Gastrocnemius medialis (tissue), 4 donors: ENCODE measurements around the gene SYNJ2. TPM values are rescaled to one million over a fixed set of nuclear protein-coding genes. Genes with fewer than 3 reads are reported as not detected.

Source experiments
- ATAC-seq, 2 donors: fragments of 150-250 bp; one replicate each; pipeline ENCODE4 v1.9.1; 2016
- DNase-seq, 2 donors: peaks; one replicate each; pipeline ENCODE4 v3.0.0-alpha.2; 2019
- H3K27ac ChIP-seq, 4 donors: fragments of 200-600 bp; sonication (generic); 1 replicate in 1 of 4; 2 replicates in 3 of 4; pipeline ENCODE4 v1.5.1; 2016 to 2018; ENCODE audit warnings: mild to moderate bottlenecking in 2 of 4, moderate library complexity in 1 of 4
- H3K27me3 ChIP-seq, 3 donors: fragments of 200-600 bp; sonication (generic) in 2 of 3; 1 replicate in 1 of 3; 2 replicates in 2 of 3; pipeline versions ENCODE4 v1.5.1 to v1.6.0; 2016 to 2019; ENCODE audit warnings: mild to moderate bottlenecking in 1 of 3, moderate library complexity in 1 of 3
- H3K36me3 ChIP-seq, 2 donors: fragments of 200-600 bp; sonication (generic) in 1 of 2; one replicate each; pipeline ENCODE4 v1.5.1; 2017 to 2018
- H3K4me1 ChIP-seq, 2 donors: fragments of 200-600 bp; sonication (generic) in 1 of 2; one replicate each; pipeline ENCODE4 v1.5.1; 2016 to 2017; ENCODE audit warnings: mild to moderate bottlenecking in 2 of 2
- H3K4me3 ChIP-seq, 4 donors: fragments of 200-600 bp; sonication (generic) in 3 of 4; 1 replicate in 1 of 4; 2 replicates in 3 of 4; pipeline ENCODE4 v1.5.1; 2016 to 2019; ENCODE audit warnings: mild to moderate bottlenecking in 2 of 4
- H3K9me3 ChIP-seq, 3 donors: fragments of 200-600 bp; sonication (generic) in 2 of 3; 1 replicate in 1 of 3; 2 replicates in 2 of 3; pipeline ENCODE4 v1.5.1; 2016 to 2019
- POLR2A ChIP-seq, 2 donors: fragments of 450-650 bp; IDR thresholded peaks; one replicate each; pipeline ENCODE4 v1.6.1; 2017; ENCODE audit warnings: antibody characterized with exemption in 2 of 2, mild to moderate bottlenecking in 2 of 2, moderate library complexity in 2 of 2
- in situ Hi-C, 4 donors: fragments of 200-750 bp; cut with MboI; loops; one replicate each; pipeline versions ENCODE4 v1.15.0 to v1.8.0; 2017; ENCODE audit warnings: low sequenced_read_pairs in 4 of 4
- intact Hi-C: fragments of 100-400 bp; cut with DNase I; formaldehyde crosslinking; loops from one replicate; pipeline ENCODE4 v1.15.1; 2023; ENCODE audit warnings: low total_unique reads
- total RNA-seq, 4 donors: library from RNA; depleted of rRNA; stranded (reverse); fragments of >200 nt; gene quantifications; one replicate each; pipeline versions ENCODE4 v1.1.0 to v1.2.3, GENCODE V29; 2016
- TF ChIP-seq, protein P1 (sequence below), 5 experiments: fragments of 450-650 bp in 3 of 5; fragments of 200-600 bp in 2 of 5; sonication (generic) in 2 of 5; IDR thresholded peaks in 4 of 5; conservative IDR thresholded peaks in 1 of 5; 1 replicate in 4 of 5; 2 replicates in 1 of 5; pipeline ENCODE4 v1.5.1; 2016 to 2019; ENCODE audit warnings: antibody characterized with exemption in 5 of 5, mild to moderate bottlenecking in 3 of 5, moderate library complexity in 3 of 5

The SYNJ2 gene
- total RNA-seq, 4 donors from 2014 or later: 3.9 to 17.0 (median 7.0) TPM

- no peak for TF ChIP-seq POLR2A (IDR thresholded peaks at IDR 0.05)
- TF ChIP-seq, protein P1, sequence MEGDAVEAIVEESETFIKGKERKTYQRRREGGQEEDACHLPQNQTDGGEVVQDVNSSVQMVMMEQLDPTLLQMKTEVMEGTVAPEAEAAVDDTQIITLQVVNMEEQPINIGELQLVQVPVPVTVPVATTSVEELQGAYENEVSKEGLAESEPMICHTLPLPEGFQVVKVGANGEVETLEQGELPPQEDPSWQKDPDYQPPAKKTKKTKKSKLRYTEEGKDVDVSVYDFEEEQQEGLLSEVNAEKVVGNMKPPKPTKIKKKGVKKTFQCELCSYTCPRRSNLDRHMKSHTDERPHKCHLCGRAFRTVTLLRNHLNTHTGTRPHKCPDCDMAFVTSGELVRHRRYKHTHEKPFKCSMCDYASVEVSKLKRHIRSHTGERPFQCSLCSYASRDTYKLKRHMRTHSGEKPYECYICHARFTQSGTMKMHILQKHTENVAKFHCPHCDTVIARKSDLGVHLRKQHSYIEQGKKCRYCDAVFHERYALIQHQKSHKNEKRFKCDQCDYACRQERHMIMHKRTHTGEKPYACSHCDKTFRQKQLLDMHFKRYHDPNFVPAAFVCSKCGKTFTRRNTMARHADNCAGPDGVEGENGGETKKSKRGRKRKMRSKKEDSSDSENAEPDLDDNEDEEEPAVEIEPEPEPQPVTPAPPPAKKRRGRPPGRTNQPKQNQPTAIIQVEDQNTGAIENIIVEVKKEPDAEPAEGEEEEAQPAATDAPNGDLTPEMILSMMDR (IDR thresholded peaks at IDR 0.05 in 4 of 5, conservative IDR thresholded peaks at IDR 0.05 in 1 of 5): no peak
- H3K4me3 ChIP-seq: no peak overlapping the region
- no peak for ATAC-seq
- in situ Hi-C loops: no loop called here
- no peaks in the 10 kb centered on the region for H3K9me3 ChIP-seq
- H3K27ac ChIP-seq: no peak overlapping the region
- H3K36me3 ChIP-seq: peaks cover 0 to 83% of the 10 kb centered on the region in 2 donors
- intact Hi-C loops: no loop called here
- H3K27me3 ChIP-seq: no peaks in the 10 kb centered on the region
- DNase-seq: no peak
- H3K4me1 ChIP-seq: peaks cover 3 to 11% of the 10 kb centered on the region in 2 donors
Measured at GRCh38 chr6:157941101-157941863, 40.4 kb upstream of the SYNJ2 start.

DNA sequence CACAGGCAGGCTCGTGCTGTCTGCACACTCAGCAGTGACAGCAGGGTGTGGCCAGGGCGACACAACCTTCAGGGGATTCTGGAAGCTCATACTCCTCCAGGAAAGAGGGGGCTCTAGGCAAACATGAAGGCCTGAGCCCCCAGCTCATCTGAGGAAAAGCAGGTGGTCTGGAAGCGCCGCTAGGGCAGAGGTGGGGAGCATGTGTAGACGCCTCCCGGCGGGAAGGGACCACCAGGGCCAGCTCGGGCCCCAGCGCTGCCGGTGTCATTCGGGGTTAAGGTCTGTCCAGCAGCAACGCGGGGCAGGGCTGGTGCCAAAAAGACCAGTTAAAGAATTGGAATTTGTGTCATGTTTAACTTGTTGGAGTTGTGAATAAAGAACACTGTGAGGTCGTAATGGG, 39.3 kb upstream of the SYNJ2 start:
- H3K4me1 ChIP-seq: peaks cover 0 to 6% of the 10 kb centered on the region in 2 donors
- ATAC-seq (no peak), DNase-seq (no peak)
- H3K4me3 ChIP-seq: no peak overlapping the region
- TF ChIP-seq, protein P1 (IDR thresholded peaks at IDR 0.05 in 4 of 5, conservative IDR thresholded peaks at IDR 0.05 in 1 of 5): no peak
- TF ChIP-seq POLR2A (IDR thresholded peaks at IDR 0.05): no peak
- no peak overlapping the region for H3K27ac ChIP-seq
- H3K27me3 ChIP-seq: no peaks in the 10 kb centered on the region
- H3K36me3 ChIP-seq: peaks cover 0 to 77% of the 10 kb centered on the region in 2 donors
- intact Hi-C loops (no loop called here), in situ Hi-C loops (no loop called here)
- no peaks in the 10 kb centered on the region for H3K9me3 ChIP-seq

DNA sequence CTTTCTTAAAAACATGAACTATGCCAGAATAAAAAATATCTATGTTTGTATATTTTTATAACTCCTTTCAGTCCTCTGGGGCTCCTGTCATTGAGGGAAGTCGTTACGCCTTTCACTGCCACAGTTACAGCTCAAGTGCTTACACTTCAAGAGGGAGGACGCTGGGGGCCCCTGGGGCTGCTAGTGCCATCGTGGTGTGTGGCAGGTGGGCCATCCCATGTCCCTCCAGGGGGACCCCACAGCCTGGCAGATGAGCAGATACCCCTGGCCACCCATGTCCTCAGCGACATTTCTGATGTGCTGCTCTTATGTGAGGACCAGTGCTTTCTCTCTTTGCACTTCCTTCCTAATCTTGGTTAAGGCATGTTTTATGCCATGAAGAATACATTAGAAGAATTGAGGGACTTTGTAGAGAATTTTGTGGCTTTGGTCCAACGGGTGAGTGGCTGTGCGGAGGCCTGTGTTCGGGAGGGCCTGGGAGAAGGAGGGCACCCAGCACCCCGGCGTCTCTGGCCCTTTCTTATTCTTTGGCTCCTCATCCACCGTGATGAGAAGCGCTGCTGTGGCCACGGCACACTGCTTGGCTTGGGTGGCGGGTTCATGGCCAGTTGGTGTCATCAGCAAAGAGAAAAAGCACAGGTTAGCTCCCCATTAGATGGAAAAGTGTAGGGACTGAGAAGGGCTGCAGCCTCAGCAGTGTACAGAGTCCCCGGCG, 38.3 kb upstream of the SYNJ2 start:
- no peaks in the 10 kb centered on the region for H3K27me3 ChIP-seq
- DNase-seq (no peak), ATAC-seq (no peak)
- no peak for TF ChIP-seq POLR2A (IDR thresholded peaks at IDR 0.05)
- TF ChIP-seq, protein P1 (IDR thresholded peaks at IDR 0.05 in 4 of 5, conservative IDR thresholded peaks at IDR 0.05 in 1 of 5): no peak
- in situ Hi-C loops: no loop called here
- no peaks in the 10 kb centered on the region for H3K9me3 ChIP-seq
- no peak overlapping the region for H3K27ac ChIP-seq
- no peaks in the 10 kb centered on the region for H3K4me1 ChIP-seq
- H3K4me3 ChIP-seq: no peak overlapping the region
- peaks cover 0 to 70% of the 10 kb centered on the region in 2 donors for H3K36me3 ChIP-seq
- intact Hi-C loops: no loop called here

DNA sequence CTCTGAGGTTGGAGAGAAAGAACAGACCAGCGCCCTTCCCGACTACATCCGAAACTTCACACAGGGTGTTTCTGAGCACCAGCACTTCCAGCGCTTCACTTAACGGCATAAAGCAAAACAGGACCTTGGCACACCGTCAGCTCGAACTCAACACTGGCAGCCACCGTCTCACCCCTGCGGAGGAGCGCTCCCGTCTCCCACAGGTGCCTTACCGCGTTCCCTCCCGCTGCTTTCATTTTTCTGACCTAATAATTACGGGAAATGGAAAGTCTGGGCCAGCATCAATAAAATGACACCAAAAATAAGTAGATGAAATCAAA, 37.7 kb upstream of the SYNJ2 start:
- intact Hi-C loops: no loop called here
- Histone ChIP-seq H3K9me3 (no peaks in the 10 kb centered on the region), H3K27me3 (no peaks in the 10 kb centered on the region), H3K4me1 (no peaks in the 10 kb centered on the region), H3K27ac (no peak overlapping the region), H3K36me3 (peaks cover 0 to 65% of the 10 kb centered on the region in 2 donors), H3K4me3 (no peak overlapping the region)
- DNase-seq: no peak
- in situ Hi-C loops: no loop called here
- TF ChIP-seq, protein P1 (IDR thresholded peaks at IDR 0.05 in 4 of 5, conservative IDR thresholded peaks at IDR 0.05 in 1 of 5): no peak
- no peak for TF ChIP-seq POLR2A (IDR thresholded peaks at IDR 0.05)
- no peak for ATAC-seq
